GM12801 (cell line): ENCODE results near the gene TCF12.

Source experiments
- CTCF ChIP-seq: IDR thresholded peaks from one replicate; pipeline ENCODE4 v1.5.1; 2011; ENCODE audit warnings: control low read depth; ENCODE audit not compliant: insufficient read length; ENCODE audit errors: extremely low read depth

TCF12 gene

GRCh38 chr15:57322602-57323250 is 404.3 kb downstream of the TCF12 start:
- no peak for TF ChIP-seq CTCF

GRCh38 chr15:57323299-57323805 is 404.9 kb downstream of the TCF12 start:
- TF ChIP-seq CTCF: no peak

GRCh38 chr15:57323806-57324589 is 405.6 kb downstream of the TCF12 start:
- no peak for TF ChIP-seq CTCF

GRCh38 chr15:57324590-57324890 is 406.1 kb downstream of the TCF12 start:
- no peak for TF ChIP-seq CTCF

- TF ChIP-seq CTCF: no peak
These were observed 406.7 kb downstream of the TCF12 start for GRCh38 chr15:57324944-57325679.

- no peak for TF ChIP-seq CTCF
These were observed 407.8 kb downstream of the TCF12 start for GRCh38 chr15:57326196-57326595.

- no peak for TF ChIP-seq CTCF
These were observed 409.6 kb downstream of the TCF12 start for GRCh38 chr15:57327985-57328471.
